HEK293 (cell line): ENCODE results near the gene JMJD4.

Experiments
- CTCF ChIA-PET: fragments of 350-600 bp; formaldehyde crosslinking; extraction: SDS; loops from one replicate; lab custom pipeline; 2021; ENCODE audit warnings: antibody characterized with exemption; lab: Yijun Ruan, JAX
- POLR2A ChIA-PET: fragments of 300-600 bp; formaldehyde crosslinking; extraction: SDS; loops from one replicate; lab custom pipeline; 2020; ENCODE audit warnings: antibody characterized with exemption, inconsistent platforms; lab: Yijun Ruan, JAX
- H3K27ac ChIP-seq: fragments of 200-500 bp; sonication (Bioruptor generic); 2 replicates; pipeline ENCODE4 v1.5.1; 2014; ENCODE audit warnings: low read depth, low read length, control low read depth, inconsistent platforms; ENCODE audit errors: extremely low read depth
- H3K36me3 ChIP-seq, 2 experiments: fragments of 200-500 bp in 1 of 2; sonication (Bioruptor generic) in 1 of 2; 1 replicate in 1 of 2; 2 replicates in 1 of 2; pipeline ENCODE4 v1.5.1; 2014 to 2017; ENCODE audit warnings: inconsistent platforms in 2 of 2, low read length in 2 of 2; ENCODE audit not compliant: control insufficient read depth in 2 of 2, insufficient read depth in 1 of 2
- H3K4me1 ChIP-seq: fragments of 200-500 bp; sonication (Bioruptor generic); 2 replicates; pipeline ENCODE4 v1.5.1; 2014; ENCODE audit warnings: mild to moderate bottlenecking, low read length, inconsistent platforms; ENCODE audit not compliant: control insufficient read depth, insufficient read depth
- H3K4me3 ChIP-seq: 2 replicates; pipeline ENCODE4 v1.5.1; 2011; ENCODE audit warnings: low read depth, mild to moderate bottlenecking, control low read depth, low read length, moderate library complexity
- H3K9me3 ChIP-seq: fragments of 200-500 bp; sonication (Bioruptor generic); 2 replicates; pipeline ENCODE4 v1.5.1; 2014; ENCODE audit warnings: low read depth, low read length, inconsistent platforms; ENCODE audit not compliant: control insufficient read depth, insufficient read depth
- EGR2 ChIP-seq: fragments of 450-650 bp; formaldehyde crosslinking; IDR thresholded peaks from 2 replicates; pipeline ENCODE4 v1.5.1; 2016; ENCODE audit warnings: low read depth, missing biosample characterization, missing genetic modification characterization
- FEZF1 ChIP-seq: fragments of 450-650 bp; formaldehyde crosslinking; IDR thresholded peaks from 2 replicates; pipeline ENCODE4 v1.5.1; 2016; ENCODE audit warnings: missing biosample characterization, missing genetic modification characterization
- GLIS2 ChIP-seq: fragments of 450-650 bp; formaldehyde crosslinking; IDR thresholded peaks from 2 replicates; pipeline ENCODE4 v1.5.1; 2016; ENCODE audit warnings: missing biosample characterization, missing genetic modification characterization
- HOXA7 ChIP-seq: sonication (generic); formaldehyde crosslinking; IDR thresholded peaks from 2 replicates; pipeline ENCODE4 v1.8.1; 2022; ENCODE audit warnings: missing genetic modification reagents, borderline replicate concordance
- TCF7L2 ChIP-seq: IDR thresholded peaks from 2 replicates; pipeline ENCODE4 v1.6.1; 2011; ENCODE audit warnings: low read depth, mild to moderate bottlenecking, inconsistent platforms, low read length, moderate library complexity, borderline replicate concordance
- ZBTB20 ChIP-seq: fragments of 450-650 bp; formaldehyde crosslinking; IDR thresholded peaks from 2 replicates; pipeline ENCODE4 v1.5.1; 2016; ENCODE audit warnings: missing biosample characterization, missing genetic modification characterization
- ZBTB48 ChIP-seq: fragments of 450-650 bp; formaldehyde crosslinking; IDR thresholded peaks from 2 replicates; pipeline ENCODE4 v1.5.1; 2016; ENCODE audit warnings: missing biosample characterization, missing genetic modification characterization
- ZEB2 ChIP-seq: fragments of 450-650 bp; formaldehyde crosslinking; IDR thresholded peaks from 2 replicates; pipeline ENCODE4 v1.5.1; 2016; ENCODE audit warnings: missing biosample characterization, missing genetic modification characterization
- ZNF121 ChIP-seq: fragments of 450-650 bp; formaldehyde crosslinking; IDR thresholded peaks from 2 replicates; pipeline ENCODE4 v1.5.1; 2016; ENCODE audit warnings: missing biosample characterization, missing genetic modification characterization
- ZNF211 ChIP-seq: fragments of 450-650 bp; formaldehyde crosslinking; IDR thresholded peaks from 2 replicates; pipeline ENCODE4 v1.5.1; 2016; ENCODE audit warnings: low read depth, missing biosample characterization, missing genetic modification characterization
- ZNF223 ChIP-seq: fragments of 450-650 bp; formaldehyde crosslinking; IDR thresholded peaks from 2 replicates; pipeline ENCODE4 v1.5.1; 2016; ENCODE audit warnings: missing biosample characterization, missing genetic modification characterization
- ZNF311 ChIP-seq: fragments of 450-650 bp; formaldehyde crosslinking; IDR thresholded peaks from 2 replicates; pipeline ENCODE4 v1.5.1; 2017; ENCODE audit warnings: missing biosample characterization, missing genetic modification characterization, borderline replicate concordance
- ZNF324 ChIP-seq: fragments of 450-650 bp; formaldehyde crosslinking; IDR thresholded peaks from 2 replicates; pipeline ENCODE4 v1.5.1; 2016; ENCODE audit warnings: missing biosample characterization, missing genetic modification characterization
- ZNF416 ChIP-seq: fragments of 450-650 bp; formaldehyde crosslinking; IDR thresholded peaks from 2 replicates; pipeline ENCODE4 v1.5.1; 2016; ENCODE audit warnings: missing biosample characterization, missing genetic modification characterization
- ZNF501 ChIP-seq: fragments of 450-650 bp; formaldehyde crosslinking; IDR thresholded peaks from 2 replicates; pipeline ENCODE4 v1.5.1; 2016; ENCODE audit warnings: missing biosample characterization, missing genetic modification characterization
- ZNF555 ChIP-seq: fragments of 450-650 bp; formaldehyde crosslinking; conservative IDR thresholded peaks from 2 replicates; pipeline ENCODE4 v1.5.1; 2017; ENCODE audit warnings: missing biosample characterization, mild to moderate bottlenecking, missing genetic modification characterization, inconsistent platforms
- ZNF626 ChIP-seq: fragments of 450-650 bp; sonication (Bioruptor Pico); formaldehyde crosslinking; IDR thresholded peaks from 2 replicates; pipeline ENCODE4 v1.5.1; 2018; ENCODE audit warnings: missing biosample characterization, missing genetic modification characterization, inconsistent platforms
- ZNF701 ChIP-seq: fragments of 450-650 bp; formaldehyde crosslinking; IDR thresholded peaks from 2 replicates; pipeline ENCODE4 v1.5.1; 2016; ENCODE audit warnings: missing biosample characterization, missing genetic modification characterization
- ZNF76 ChIP-seq: fragments of 450-650 bp; formaldehyde crosslinking; IDR thresholded peaks from 2 replicates; pipeline ENCODE4; 2016; ENCODE audit warnings: low read depth, missing biosample characterization, missing genetic modification characterization, borderline replicate concordance
- ZNF776 ChIP-seq: fragments of 450-650 bp; formaldehyde crosslinking; IDR thresholded peaks from 2 replicates; pipeline ENCODE4 v1.5.0; 2017; ENCODE audit warnings: missing biosample characterization, missing genetic modification characterization, borderline replicate concordance
- ZNF792 ChIP-seq: fragments of 450-650 bp; formaldehyde crosslinking; IDR thresholded peaks from 2 replicates; pipeline ENCODE4 v1.5.1; 2016; ENCODE audit warnings: missing biosample characterization, missing genetic modification characterization
- ZNF843 ChIP-seq: fragments of 450-650 bp; formaldehyde crosslinking; IDR thresholded peaks from 2 replicates; pipeline ENCODE4 v1.5.1; 2016; ENCODE audit warnings: missing biosample characterization, missing genetic modification characterization
- ZXDB ChIP-seq: fragments of 450-650 bp; formaldehyde crosslinking; IDR thresholded peaks from 2 replicates; pipeline ENCODE4 v1.5.1; 2016; ENCODE audit warnings: missing biosample characterization, missing genetic modification characterization
- TF ChIP-seq, protein P1 (sequence below): fragments of 450-650 bp; formaldehyde crosslinking; IDR thresholded peaks from 2 replicates; pipeline ENCODE4 v1.5.1; 2017; ENCODE audit warnings: missing biosample characterization, missing genetic modification characterization
- TF ChIP-seq, protein P2 (sequence below): fragments of 450-650 bp; formaldehyde crosslinking; conservative IDR thresholded peaks from 2 replicates; pipeline ENCODE4 v1.5.1; 2016; ENCODE audit warnings: low read depth, missing biosample characterization, missing genetic modification characterization
- TF ChIP-seq, protein P3 (sequence below): fragments of 450-650 bp; formaldehyde crosslinking; IDR thresholded peaks from 2 replicates; pipeline ENCODE4 v1.5.1; 2016; ENCODE audit warnings: missing biosample characterization, missing genetic modification characterization
- TF ChIP-seq, protein P4 (sequence below): fragments of 450-650 bp; formaldehyde crosslinking; IDR thresholded peaks from 2 replicates; pipeline ENCODE4 v1.5.1; 2016; ENCODE audit warnings: missing biosample characterization, missing genetic modification characterization
- TF ChIP-seq, protein P5 (sequence below): sonication (generic); formaldehyde crosslinking; IDR thresholded peaks from 2 replicates; pipeline ENCODE4 v1.8.1; 2022; ENCODE audit warnings: mild to moderate bottlenecking, moderate library complexity, missing genetic modification reagents

JMJD4 gene

DNA sequence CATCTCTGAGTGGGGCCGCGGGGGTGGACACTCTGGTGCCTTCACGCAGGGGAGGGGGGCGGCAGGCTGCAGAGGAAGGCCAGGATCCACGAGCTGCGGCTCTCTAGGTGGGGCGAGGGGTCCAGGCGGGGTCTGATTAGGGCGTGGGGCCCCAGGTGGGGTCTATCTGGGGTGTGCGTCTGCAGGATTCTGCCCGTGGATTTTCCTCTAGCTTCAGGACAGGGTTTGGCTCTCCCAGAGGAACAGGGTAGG is 6.3 kb downstream of the JMJD4 start:
- POLR2A ChIA-PET = interaction anchor here (0.6 to 2.9 kb wide), 5 partner anchors 16 to 225 kb away, joined by 5 to 10 read pairs (median 8); partner anchors contain the start of gene WNT9A
- CTCF ChIA-PET = interaction anchor here (0.6 to 1.2 kb wide), 6 partner anchors 13 to 772 kb away, joined by 3 to 5 read pairs (median 3); partner anchors contain the start of gene ARF1
- Histone ChIP-seq H3K4me3 (peak overlapping the region; percentile 59), H3K36me3 (peaks cover 0 to 34% of the 10 kb centered on the region in 2 experiments; a peak in 1 of 3 replicates), H3K27ac (peak overlapping the region; percentile 70; the same call in 1 of the 2 replicates), H3K9me3 (no peaks in the 10 kb centered on the region), H3K4me1 (peaks cover 18% of the 10 kb centered on the region)
- no peak for TF ChIP-seq ZNF626
- no peak for TF ChIP-seq ZNF121 (tag by site-specific recombination)
- TF ChIP-seq, protein P1, sequence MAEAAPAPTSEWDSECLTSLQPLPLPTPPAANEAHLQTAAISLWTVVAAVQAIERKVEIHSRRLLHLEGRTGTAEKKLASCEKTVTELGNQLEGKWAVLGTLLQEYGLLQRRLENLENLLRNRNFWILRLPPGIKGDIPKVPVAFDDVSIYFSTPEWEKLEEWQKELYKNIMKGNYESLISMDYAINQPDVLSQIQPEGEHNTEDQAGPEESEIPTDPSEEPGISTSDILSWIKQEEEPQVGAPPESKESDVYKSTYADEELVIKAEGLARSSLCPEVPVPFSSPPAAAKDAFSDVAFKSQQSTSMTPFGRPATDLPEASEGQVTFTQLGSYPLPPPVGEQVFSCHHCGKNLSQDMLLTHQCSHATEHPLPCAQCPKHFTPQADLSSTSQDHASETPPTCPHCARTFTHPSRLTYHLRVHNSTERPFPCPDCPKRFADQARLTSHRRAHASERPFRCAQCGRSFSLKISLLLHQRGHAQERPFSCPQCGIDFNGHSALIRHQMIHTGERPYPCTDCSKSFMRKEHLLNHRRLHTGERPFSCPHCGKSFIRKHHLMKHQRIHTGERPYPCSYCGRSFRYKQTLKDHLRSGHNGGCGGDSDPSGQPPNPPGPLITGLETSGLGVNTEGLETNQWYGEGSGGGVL (tag by site-specific recombination) = peak; percentile 20
- no peak for TF ChIP-seq ZNF324 (tag by site-specific recombination)
- TF ChIP-seq ZNF211 = no peak
- peak; percentile 31; the same call in 1 of the 2 replicates for TF ChIP-seq ZBTB48 (tag by site-specific recombination)
- peak; percentile 38; the same call in 1 of the 2 replicates for TF ChIP-seq ZBTB20 (tag by site-specific recombination)
- TF ChIP-seq, protein P2, sequence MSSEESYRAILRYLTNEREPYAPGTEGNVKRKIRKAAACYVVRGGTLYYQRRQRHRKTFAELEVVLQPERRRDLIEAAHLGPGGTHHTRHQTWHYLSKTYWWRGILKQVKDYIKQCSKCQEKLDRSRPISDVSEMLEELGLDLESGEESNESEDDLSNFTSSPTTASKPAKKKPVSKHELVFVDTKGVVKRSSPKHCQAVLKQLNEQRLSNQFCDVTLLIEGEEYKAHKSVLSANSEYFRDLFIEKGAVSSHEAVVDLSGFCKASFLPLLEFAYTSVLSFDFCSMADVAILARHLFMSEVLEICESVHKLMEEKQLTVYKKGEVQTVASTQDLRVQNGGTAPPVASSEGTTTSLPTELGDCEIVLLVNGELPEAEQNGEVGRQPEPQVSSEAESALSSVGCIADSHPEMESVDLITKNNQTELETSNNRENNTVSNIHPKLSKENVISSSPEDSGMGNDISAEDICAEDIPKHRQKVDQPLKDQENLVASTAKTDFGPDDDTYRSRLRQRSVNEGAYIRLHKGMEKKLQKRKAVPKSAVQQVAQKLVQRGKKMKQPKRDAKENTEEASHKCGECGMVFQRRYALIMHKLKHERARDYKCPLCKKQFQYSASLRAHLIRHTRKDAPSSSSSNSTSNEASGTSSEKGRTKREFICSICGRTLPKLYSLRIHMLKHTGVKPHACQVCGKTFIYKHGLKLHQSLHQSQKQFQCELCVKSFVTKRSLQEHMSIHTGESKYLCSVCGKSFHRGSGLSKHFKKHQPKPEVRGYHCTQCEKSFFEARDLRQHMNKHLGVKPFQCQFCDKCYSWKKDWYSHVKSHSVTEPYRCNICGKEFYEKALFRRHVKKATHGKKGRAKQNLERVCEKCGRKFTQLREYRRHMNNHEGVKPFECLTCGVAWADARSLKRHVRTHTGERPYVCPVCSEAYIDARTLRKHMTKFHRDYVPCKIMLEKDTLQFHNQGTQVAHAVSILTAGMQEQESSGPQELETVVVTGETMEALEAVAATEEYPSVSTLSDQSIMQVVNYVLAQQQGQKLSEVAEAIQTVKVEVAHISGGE (tag by site-specific recombination) = 0 out of 2 replicates have a peak, but pooled peaks have one; percentile 4
- TF ChIP-seq ZNF701 = no peak
- TF ChIP-seq ZNF555 (tag by site-specific recombination) = no peak
- TF ChIP-seq, protein P3, sequence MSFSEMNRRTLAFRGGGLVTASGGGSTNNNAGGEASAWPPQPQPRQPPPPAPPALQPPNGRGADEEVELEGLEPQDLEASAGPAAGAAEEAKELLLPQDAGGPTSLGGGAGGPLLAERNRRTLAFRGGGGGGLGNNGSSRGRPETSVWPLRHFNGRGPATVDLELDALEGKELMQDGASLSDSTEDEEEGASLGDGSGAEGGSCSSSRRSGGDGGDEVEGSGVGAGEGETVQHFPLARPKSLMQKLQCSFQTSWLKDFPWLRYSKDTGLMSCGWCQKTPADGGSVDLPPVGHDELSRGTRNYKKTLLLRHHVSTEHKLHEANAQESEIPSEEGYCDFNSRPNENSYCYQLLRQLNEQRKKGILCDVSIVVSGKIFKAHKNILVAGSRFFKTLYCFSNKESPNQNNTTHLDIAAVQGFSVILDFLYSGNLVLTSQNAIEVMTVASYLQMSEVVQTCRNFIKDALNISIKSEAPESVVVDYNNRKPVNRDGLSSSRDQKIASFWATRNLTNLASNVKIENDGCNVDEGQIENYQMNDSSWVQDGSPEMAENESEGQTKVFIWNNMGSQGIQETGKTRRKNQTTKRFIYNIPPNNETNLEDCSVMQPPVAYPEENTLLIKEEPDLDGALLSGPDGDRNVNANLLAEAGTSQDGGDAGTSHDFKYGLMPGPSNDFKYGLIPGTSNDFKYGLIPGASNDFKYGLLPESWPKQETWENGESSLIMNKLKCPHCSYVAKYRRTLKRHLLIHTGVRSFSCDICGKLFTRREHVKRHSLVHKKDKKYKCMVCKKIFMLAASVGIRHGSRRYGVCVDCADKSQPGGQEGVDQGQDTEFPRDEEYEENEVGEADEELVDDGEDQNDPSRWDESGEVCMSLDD (tag by site-specific recombination) = peak; percentile 54; the same call in 1 of the 2 replicates
- no peak for TF ChIP-seq EGR2
- peak; percentile 55; the same call in 1 of the 2 replicates for TF ChIP-seq ZNF501 (tag by site-specific recombination)
- TF ChIP-seq ZNF776 (tag by site-specific recombination) = no peak
- TF ChIP-seq, protein P4, sequence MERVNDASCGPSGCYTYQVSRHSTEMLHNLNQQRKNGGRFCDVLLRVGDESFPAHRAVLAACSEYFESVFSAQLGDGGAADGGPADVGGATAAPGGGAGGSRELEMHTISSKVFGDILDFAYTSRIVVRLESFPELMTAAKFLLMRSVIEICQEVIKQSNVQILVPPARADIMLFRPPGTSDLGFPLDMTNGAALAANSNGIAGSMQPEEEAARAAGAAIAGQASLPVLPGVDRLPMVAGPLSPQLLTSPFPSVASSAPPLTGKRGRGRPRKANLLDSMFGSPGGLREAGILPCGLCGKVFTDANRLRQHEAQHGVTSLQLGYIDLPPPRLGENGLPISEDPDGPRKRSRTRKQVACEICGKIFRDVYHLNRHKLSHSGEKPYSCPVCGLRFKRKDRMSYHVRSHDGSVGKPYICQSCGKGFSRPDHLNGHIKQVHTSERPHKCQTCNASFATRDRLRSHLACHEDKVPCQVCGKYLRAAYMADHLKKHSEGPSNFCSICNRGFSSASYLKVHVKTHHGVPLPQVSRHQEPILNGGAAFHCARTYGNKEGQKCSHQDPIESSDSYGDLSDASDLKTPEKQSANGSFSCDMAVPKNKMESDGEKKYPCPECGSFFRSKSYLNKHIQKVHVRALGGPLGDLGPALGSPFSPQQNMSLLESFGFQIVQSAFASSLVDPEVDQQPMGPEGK = peak; percentile 24
- TF ChIP-seq ZNF416 (tag by site-specific recombination) = no peak
- peak; percentile 96 for TF ChIP-seq GLIS2 (tag by site-specific recombination)
- TF ChIP-seq, protein P5, sequence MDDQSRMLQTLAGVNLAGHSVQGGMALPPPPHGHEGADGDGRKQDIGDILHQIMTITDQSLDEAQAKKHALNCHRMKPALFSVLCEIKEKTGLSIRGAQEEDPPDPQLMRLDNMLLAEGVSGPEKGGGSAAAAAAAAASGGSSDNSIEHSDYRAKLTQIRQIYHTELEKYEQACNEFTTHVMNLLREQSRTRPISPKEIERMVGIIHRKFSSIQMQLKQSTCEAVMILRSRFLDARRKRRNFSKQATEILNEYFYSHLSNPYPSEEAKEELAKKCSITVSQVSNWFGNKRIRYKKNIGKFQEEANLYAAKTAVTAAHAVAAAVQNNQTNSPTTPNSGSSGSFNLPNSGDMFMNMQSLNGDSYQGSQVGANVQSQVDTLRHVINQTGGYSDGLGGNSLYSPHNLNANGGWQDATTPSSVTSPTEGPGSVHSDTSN (CRISPR knock-in tag) = no peak
- TF ChIP-seq ZNF792 (tag by site-specific recombination) = 0 out of 2 replicates have a peak, but pooled peaks have one; percentile 10
- 0 out of 2 replicates have a peak, but pooled peaks have one; percentile 12 for TF ChIP-seq ZNF843 (tag by site-specific recombination)
- TF ChIP-seq ZXDB (tag by site-specific recombination) = peak; percentile 33
- no peak for TF ChIP-seq TCF7L2
- TF ChIP-seq FEZF1 (tag by site-specific recombination) = no peak
- TF ChIP-seq ZNF311 = no peak
- no peak for TF ChIP-seq HOXA7
- TF ChIP-seq ZEB2 (tag by site-specific recombination) = 0 out of 2 replicates have a peak, but pooled peaks have one; percentile 8
- 0 out of 2 replicates have a peak, but pooled peaks have one; percentile 2 for TF ChIP-seq ZNF223 (tag by site-specific recombination)
- TF ChIP-seq ZNF76 (tag by site-specific recombination) = no peak
